Body of pancreas (tissue), 4 donors: ENCODE results near the gene WWOX.

Experiments
- POLR2A ChIP-seq, 3 donors: fragments of 450-650 bp; IDR thresholded peaks; one replicate each; pipeline ENCODE4 v1.6.1; 2016; ENCODE audit warnings: antibody characterized with exemption in 3 of 3, mild to moderate bottlenecking in 2 of 3
- TF ChIP-seq, protein P1 (sequence below), 7 experiments: fragments of 450-650 bp in 4 of 7; fragments of 200-600 bp in 3 of 7; sonication (generic) in 3 of 7; IDR thresholded peaks; one replicate each; pipeline ENCODE4 v1.5.1; 2016 to 2019; ENCODE audit warnings: antibody characterized with exemption in 7 of 7

- TF ChIP-seq, protein P1, sequence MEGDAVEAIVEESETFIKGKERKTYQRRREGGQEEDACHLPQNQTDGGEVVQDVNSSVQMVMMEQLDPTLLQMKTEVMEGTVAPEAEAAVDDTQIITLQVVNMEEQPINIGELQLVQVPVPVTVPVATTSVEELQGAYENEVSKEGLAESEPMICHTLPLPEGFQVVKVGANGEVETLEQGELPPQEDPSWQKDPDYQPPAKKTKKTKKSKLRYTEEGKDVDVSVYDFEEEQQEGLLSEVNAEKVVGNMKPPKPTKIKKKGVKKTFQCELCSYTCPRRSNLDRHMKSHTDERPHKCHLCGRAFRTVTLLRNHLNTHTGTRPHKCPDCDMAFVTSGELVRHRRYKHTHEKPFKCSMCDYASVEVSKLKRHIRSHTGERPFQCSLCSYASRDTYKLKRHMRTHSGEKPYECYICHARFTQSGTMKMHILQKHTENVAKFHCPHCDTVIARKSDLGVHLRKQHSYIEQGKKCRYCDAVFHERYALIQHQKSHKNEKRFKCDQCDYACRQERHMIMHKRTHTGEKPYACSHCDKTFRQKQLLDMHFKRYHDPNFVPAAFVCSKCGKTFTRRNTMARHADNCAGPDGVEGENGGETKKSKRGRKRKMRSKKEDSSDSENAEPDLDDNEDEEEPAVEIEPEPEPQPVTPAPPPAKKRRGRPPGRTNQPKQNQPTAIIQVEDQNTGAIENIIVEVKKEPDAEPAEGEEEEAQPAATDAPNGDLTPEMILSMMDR (IDR thresholded peaks at IDR 0.05): no peak
- no peak for TF ChIP-seq POLR2A (IDR thresholded peaks at IDR 0.05)
Observed at GRCh38 chr16:78113258-78113657, 13.8 kb downstream of the WWOX start.
